Esophagus mucosa (tissue), 1 donor: Measurements from ENCODE around the gene CCDC184. TPM values are rescaled to one million over a fixed set of nuclear protein-coding genes. Genes with fewer than 3 reads are reported as not detected.
A peak's percentile ranks its signal among the peaks of the same experiment; 100 is the strongest.
"Not testable (repeated sequence)": the region's sequence is repeated elsewhere in the genome, so short reads cannot be mapped to it uniquely, and the experiment has no call there.

Source experiments
- ATAC-seq: fragments of 200-7000 bp; cut with Tn5 transposase; one replicate; pipeline ENCODE4 v1.9.1; 2020
- total RNA-seq: library from RNA; stranded (reverse); gene quantifications from one replicate; pipeline ENCODE4 v1.2.4, GENCODE V29; 2023
- donor health status: DM: yes; HTN: yes; CAD: no.

The CCDC184 gene
- total RNA-seq = 0.20 TPM

DNA sequence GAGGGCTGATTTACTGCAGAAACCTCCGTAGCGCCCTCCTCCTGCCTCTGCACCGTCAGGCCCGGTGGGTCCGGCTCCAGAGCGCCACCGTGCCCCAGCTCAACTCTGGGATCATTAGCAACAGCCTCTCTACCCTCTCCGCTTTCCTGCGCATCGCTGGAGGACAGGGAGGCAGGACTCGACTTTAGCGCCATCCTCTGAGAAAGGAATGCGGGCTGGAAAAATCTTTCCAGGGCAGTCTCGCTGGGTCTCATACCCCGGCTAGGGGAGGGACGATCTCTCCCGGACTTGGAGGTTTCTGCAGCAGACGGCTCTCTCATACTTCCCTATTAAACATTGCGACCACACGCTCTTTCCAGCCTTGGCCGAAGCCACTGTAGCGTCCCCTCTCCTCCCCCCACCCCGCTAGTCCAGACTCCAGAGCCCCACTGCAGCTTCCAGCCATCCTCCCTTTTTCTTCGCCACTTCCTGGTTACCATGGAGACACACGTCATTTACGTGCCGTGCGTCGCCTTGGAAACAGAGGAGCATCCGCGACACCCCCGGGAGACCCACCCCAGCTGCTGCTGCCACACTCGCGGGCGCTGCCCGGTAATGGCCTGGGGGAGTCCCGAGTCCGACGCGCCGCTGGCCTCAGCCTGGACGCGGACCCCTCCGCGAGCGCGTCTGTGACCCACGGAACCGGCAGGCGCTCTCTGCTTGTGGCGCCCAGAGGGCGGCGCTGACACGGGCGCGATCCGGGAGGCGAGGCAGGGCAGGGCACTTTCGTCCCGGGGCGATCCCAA, at the start of gene CCDC184:
Gene CCDC184 (plus strand): TSS at position 554 of the 785 bp plus-strand sequence. CDS start 479 bp downstream, outside the sequence.
- ATAC-seq = peak; percentile 59

- ATAC-seq = peak; percentile 29
Measured at GRCh38 chr12:48135027-48135426, 48.4 kb upstream of the CCDC184 start.

- ATAC-seq = no peak
Measured at GRCh38 chr12:48142818-48143674, 40.4 kb upstream of the CCDC184 start.

DNA sequence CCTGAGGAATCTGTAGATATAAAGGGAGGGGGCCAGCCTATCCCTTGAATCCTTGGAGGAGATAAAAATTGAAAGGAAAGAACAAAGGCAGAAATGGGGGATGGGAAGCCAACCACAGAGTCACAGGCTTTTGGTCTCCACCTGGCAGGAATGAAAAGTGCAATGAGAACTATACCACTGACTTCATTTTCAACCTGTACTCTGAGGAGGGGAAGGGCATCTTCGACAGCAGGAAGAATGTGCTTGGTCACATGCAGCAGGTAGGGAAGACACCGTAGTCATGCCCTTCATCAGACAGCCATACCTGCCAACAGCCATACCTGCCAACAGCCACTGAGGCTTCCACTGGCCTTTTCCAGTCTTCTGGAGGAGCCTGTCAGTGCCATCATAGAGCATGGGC, 39.5 kb upstream of the CCDC184 start:
- no peak for ATAC-seq

DNA sequence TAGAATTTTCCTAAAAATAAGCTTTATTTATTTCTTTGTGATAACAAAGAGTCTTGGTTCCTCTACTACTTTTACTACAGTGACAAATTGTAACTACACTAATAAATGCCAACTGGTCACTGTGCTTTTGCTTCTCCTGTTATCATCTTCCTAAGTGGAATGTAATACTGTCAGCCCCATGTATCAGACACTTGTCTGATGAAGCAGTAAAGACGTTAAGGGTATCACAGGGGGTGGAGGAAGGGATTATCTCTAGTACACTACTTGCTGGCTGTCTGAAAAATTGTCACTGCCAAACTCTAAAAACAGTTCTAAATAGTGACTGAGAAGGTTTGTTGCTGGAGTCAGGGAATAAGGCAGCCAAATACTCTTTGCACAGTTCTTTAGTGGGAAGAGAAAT, 37.5 kb upstream of the CCDC184 start:
- no peak for ATAC-seq

- ATAC-seq = no peak
Measured at GRCh38 chr12:48151103-48151771, 32.2 kb upstream of the CCDC184 start.

DNA sequence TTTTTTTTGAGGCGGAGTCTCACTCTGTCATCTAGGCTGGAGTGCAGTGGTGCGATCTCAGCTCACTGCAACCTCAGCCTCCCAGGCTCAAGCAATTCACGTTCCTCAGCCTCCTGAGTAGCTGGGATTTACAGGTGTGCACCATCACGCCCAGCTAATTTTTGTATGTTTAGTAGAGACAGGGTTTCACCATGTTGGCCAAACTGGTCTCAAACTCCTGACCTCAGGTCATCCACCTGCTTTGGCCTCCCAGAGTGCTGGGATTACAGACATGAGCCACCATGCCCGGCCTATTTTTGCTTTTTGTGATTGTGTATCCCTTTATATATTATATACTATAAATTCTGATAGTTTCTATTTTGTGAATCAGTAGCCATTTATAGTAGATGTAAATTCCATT, 27.7 kb upstream of the CCDC184 start:
- not testable (repeated sequence) for ATAC-seq

DNA sequence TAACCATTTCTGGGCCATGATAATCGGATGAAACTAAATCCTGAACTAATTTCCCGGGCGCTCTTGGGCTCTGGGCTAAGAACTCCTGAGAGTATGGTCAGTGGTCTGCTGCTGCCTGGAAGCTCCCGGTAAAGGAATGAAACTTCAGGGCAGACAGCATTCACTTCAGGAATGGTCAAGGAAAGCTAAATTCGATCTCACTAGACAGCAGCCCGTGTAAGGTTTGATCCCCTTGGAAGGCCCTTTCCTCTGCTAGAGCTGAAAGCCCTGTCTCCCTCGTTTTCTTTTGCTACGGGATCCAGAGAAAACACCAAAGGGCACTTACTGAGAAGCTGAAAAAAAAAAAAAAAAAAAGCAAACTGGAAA, 26.8 kb upstream of the CCDC184 start:
- no peak for ATAC-seq

DNA sequence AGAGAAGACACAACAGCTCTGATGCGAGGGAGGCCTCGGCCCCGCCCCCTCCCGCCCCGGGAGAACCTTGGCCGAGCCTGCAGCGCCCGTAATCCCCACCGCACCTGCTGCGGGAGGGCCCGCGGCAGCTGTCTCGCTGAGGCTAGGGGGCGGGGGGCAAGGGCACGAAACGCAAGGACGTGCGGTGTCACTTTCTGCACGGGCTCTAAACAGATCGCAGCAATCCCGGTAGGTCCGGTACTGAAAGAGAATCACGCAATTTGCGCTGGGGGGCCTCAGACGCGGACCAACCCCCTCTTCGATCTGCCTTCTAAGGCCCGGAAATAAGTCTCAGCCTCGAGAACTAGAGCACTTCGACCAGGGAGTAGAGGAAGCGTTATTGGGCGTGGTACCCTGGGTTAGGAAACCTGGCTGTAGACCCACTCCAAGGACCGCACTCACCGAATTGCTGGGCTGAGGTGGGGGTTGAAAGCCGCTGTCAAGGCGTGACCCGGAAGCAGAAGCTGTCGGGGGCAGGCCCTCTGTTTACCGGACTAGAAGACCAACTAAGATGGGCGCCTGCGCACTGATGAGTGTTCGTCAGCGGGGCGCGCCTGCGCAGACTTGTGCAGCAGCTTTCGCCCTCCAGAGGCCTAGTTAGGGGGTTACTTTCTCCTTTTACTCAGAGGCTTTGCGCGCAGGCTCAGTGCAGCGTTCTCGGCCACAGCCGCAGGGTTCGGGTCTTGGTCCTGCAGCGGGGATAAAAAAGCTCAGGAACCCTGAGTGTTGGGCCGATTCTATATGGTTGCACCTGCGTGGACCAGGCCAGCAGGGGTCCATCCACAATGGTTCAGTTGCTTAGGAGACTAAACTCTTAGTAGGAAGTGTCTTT, 26.2 kb upstream of the CCDC184 start, which contains the start of gene ASB8:
Gene ASB8 (minus strand): TSS at position 498 of the 871 bp plus-strand sequence. CDS start 4,019 bp downstream, outside the sequence.
- ATAC-seq = peak; percentile 98

- ATAC-seq = no peak
Measured at GRCh38 chr12:48157889-48158370, 25.5 kb upstream of the CCDC184 start.

DNA sequence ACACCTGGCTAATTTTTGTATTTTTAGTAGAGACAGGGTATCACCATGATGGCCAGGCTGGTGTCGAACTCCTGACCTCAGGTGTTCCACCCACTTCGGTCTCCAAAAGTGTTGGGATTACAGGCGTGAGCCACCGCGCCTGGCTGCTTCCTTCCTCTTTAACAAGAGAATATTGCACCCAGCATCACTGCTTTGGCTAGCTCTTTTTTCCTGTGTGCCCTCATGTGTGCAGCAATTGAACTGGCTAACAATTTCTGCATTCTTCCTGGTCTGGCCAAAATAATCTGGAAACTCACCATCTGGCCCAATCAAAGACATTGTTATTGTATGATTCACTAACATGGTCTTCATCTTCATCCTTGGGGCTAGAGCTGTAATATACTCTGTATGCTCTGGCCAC, 23.4 kb upstream of the CCDC184 start:
- no peak for ATAC-seq

DNA sequence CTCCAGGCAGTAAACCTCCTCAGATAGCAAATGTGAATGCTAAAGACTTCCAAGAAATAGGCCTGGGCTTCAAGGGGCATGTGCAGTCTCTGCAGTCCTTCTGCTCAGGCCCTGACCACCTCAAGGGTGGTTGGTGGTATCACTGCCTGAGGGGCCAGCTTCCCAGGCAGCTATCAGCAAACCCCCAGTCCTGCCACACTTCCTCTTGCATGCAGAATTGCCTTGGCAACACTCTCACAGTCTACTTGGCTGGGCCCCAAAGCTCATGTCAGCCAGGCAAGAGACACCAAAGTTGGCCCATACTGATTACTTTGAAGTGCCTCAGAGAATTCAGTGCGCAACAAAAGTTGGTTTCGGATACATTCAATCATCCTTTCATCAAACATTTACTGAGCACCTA, 22.6 kb upstream of the CCDC184 start:
- no peak for ATAC-seq

- no peak for ATAC-seq
Measured at GRCh38 chr12:48163150-48163747, 20.2 kb upstream of the CCDC184 start.

DNA sequence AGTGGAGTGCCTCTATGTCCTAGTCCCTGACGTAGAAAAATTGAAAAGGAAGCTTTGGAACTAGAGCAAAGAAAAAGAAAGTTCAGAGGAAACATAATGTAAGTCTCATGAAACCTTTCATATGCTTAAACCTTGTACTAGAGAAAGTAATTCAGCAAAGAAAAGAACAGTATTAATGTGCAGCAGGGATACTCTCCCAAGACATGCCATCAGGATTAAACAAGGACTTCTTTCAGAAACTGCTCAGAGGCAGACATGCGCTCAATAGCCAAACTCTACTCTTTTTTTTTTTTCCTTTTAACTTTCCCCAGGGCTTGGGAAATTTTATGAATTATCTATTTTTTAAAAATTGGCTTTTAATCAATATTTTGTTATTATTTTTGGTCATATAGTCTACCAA, 19.0 kb upstream of the CCDC184 start:
- no peak for ATAC-seq

DNA sequence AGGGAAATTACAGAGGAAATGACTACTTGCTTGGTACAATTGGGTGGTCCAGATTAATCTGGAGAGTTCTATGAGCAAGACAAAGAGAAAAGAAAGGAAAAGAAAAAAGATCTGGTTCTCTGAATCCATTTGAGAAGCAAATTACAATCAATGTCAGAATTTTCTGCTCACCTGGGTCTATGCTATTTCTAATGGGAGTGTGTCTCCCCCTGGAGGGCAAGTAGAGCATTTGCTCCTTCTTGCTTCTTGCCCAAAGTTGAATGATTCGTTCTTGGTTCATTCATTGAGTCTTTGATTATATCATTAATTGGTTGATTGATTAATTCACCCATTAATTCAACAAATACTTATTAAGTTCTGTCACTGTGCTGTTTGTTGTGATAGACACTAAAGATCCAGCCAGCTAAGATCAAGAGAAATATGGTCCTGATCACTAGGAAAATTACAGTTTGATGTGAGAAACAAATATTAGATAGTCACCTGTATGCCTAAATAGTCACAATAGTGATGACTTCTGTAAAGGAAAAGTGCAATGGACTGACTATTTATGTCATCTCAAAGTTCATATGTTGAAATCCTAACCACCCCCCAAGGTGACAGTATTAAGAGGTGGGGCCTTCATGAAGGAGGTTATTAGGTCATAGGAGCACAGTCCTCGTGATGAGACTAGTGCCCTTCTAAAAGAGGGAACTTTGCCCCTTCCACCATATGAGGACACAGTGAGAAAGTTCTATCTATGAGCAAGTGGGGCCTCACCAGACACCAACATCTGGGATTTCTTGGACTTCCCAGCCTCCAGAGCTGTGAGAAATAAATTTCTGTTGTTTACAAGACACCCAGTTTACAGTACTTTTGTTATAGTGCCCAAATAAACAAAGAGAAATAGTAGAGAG, 18.1 kb upstream of the CCDC184 start:
- ATAC-seq = peak; percentile 60

DNA sequence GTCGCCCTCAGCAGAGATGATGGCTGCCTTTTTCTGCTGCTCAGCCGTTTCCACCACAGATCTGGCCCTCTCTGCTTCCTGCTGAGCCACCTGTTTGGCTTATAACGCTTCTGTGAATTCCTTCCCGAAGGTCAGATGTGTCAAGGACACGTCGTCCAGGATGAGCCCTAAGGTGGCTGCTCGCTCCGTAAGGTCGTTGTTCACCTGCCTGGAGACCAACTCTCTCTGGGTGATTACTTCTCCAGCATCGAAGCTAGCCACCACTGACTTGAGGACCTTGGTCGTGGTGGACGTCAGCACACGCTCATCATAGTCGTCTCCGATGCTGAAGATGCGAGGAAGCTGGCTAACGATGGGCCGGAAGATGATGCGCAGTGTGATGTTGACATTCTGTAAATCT, 14.4 kb upstream of the CCDC184 start:
- ATAC-seq = no peak

- ATAC-seq = no peak
Measured at GRCh38 chr12:48175613-48176416, 7.6 kb upstream of the CCDC184 start.

DNA sequence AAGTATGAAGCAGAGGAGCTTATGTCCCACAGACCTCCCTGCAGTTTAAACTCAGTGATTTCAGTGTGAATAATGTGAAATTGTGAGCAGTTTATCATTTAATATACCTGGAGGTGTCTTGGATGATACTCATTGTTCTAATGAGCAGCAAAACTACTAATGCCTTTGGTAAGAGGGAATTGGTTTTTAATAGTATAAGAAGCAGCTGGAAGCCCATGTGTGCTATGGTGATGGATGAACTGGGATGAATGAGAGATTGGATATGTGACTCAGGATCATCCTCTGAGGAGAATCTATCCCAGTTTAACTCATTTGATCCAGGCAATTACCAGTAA, 7.1 kb upstream of the CCDC184 start:
- ATAC-seq = no peak

DNA sequence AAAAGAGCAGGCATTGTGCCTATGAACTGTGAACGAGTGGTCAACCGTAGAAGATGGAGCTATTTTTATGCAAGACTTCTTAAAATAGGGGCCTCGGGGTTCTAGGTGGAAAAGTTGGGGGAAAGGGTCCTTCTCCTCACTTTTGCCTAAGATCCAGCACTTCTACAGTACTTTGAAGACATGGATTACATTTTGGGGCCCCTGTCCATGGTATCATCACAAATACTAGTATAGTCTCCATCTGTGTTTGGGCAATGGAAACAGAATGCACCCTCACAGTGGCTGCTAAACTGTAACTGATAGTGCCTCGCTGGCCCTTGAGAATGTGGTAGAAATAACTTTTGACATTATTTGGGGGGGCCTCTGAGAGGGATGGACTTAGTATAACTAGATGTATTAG, 5.5 kb upstream of the CCDC184 start:
- no peak for ATAC-seq

GRCh38 chr12:48179466-48179865, 4.0 kb upstream of the CCDC184 start:
- ATAC-seq = no peak
